Fibroblast of lung (primary cell): ENCODE measurements around the gene LPIN1. TPM values are rescaled to one million over a fixed set of nuclear protein-coding genes. Genes with fewer than 3 reads are reported as not detected.
"Not testable (repeated sequence)": the region's sequence is repeated elsewhere in the genome, so short reads cannot be mapped to it uniquely, and the experiment has no call there.

Source experiments
- DNase-seq, 2 donors: peaks; one replicate each; pipeline versions ENCODE4 v3.0.0 to v3.0.0-alpha.2; 2010; ENCODE audit warnings: low read depth in 2 of 2
- H2AFZ ChIP-seq: 2 replicates; pipeline ENCODE4 v1.5.1; 2012; ENCODE audit warnings: low read length, control low read depth, inconsistent platforms
- H3K27ac ChIP-seq: 2 replicates; pipeline ENCODE4 v1.5.1; 2011; ENCODE audit warnings: low read length, control low read depth; ENCODE audit not compliant: insufficient read depth
- H3K27me3 ChIP-seq: 2 replicates; pipeline ENCODE4 v1.5.1; 2011; ENCODE audit warnings: mild to moderate bottlenecking, low read length; ENCODE audit not compliant: control insufficient read depth, insufficient read depth
- H3K36me3 ChIP-seq: 2 replicates; pipeline ENCODE4 v1.5.1; 2011; ENCODE audit warnings: low read length; ENCODE audit not compliant: control insufficient read depth, insufficient read depth
- H3K4me1 ChIP-seq: 2 replicates; pipeline ENCODE4 v1.5.1; 2011; ENCODE audit warnings: low read length; ENCODE audit not compliant: control insufficient read depth, insufficient read depth; ENCODE audit errors: extremely low read depth
- H3K4me2 ChIP-seq: 2 replicates; pipeline ENCODE4 v1.5.1; 2011; ENCODE audit warnings: low read length, control low read depth; ENCODE audit not compliant: insufficient read depth; ENCODE audit errors: extremely low read depth
- H3K4me3 ChIP-seq, 4 experiments: fragments of 200-600 bp in 1 of 4; sonication (generic) in 1 of 4; replicated peaks in 1 of 4; 2 replicates each; pipeline ENCODE4 v1.5.1; 2011 to 2016; ENCODE audit warnings: low read length in 4 of 4, low read depth in 3 of 4, mild to moderate bottlenecking in 3 of 4, control low read depth in 2 of 4, inconsistent platforms in 1 of 4, mixed read lengths in 1 of 4; ENCODE audit not compliant: insufficient read depth in 1 of 4; ENCODE audit errors: control extremely low read depth in 1 of 4
- H3K79me2 ChIP-seq: 2 replicates; pipeline ENCODE4 v1.5.1; 2012; ENCODE audit warnings: mild to moderate bottlenecking, low read length, inconsistent platforms; ENCODE audit not compliant: control insufficient read depth, insufficient read depth
- H3K9ac ChIP-seq: 2 replicates; pipeline ENCODE4 v1.5.1; 2011; ENCODE audit warnings: mild to moderate bottlenecking, low read length, control low read depth; ENCODE audit not compliant: insufficient read depth
- H3K9me3 ChIP-seq: 2 replicates; pipeline ENCODE4 v1.5.1; 2012; ENCODE audit warnings: low read depth, low read length; ENCODE audit not compliant: control insufficient read depth, insufficient read depth
- H4K20me1 ChIP-seq: 2 replicates; pipeline ENCODE4 v1.5.1; 2011; ENCODE audit warnings: low read length; ENCODE audit not compliant: control insufficient read depth, insufficient read depth; ENCODE audit errors: extremely low read depth
- CTCF ChIP-seq, 2 donors: IDR thresholded peaks in 1 of 2; conservative IDR thresholded peaks in 1 of 2; 1 replicate in 1 of 2; 2 replicates in 1 of 2; pipeline ENCODE4 v1.5.1; 2011 to 2012; ENCODE audit warnings: low read length in 2 of 2, control low read depth in 1 of 2, inconsistent platforms in 1 of 2, low read depth in 1 of 2, mild to moderate bottlenecking in 1 of 2
- EZH2 ChIP-seq: IDR thresholded peaks from 2 replicates; pipeline ENCODE4 v1.5.1; 2012; ENCODE audit warnings: low read length, control low read depth, mild to moderate bottlenecking; ENCODE audit errors: missing control alignments
- polyA plus RNA-seq, 2 donors: library from polyadenylated mRNA; depleted of rRNA in 1 of 2; stranded (reverse) in 1 of 2; unstranded in 1 of 2; fragments of >200 nt; gene quantifications; 2 replicates each; pipeline ENCODE4 v1.2.1, GENCODE V29; 2011 to 2012; ENCODE audit warnings: missing spikeins in 1 of 2
- total RNA-seq: library from RNA; depleted of rRNA; stranded (reverse); fragments of >200 nt; gene quantifications from 2 replicates; pipeline ENCODE4 v1.2.1, GENCODE V29; 2014

Gene LPIN1
- total and polyA plus RNA-seq, 2 donors (not counting 1 experiment from before 2014, with no cell fraction given) = 87.8 to 205 TPM

- no peak overlapping the region for H3K4me3 ChIP-seq
- DNase-seq = peak in 1 of 2 donors; percentile 56
- H3K4me1 ChIP-seq = no peaks in the 10 kb centered on the region
Observed at GRCh38 chr2:11726384-11726783, 20.0 kb upstream of the LPIN1 start.

GRCh38 chr2:11729362-11730212 lies 16.8 kb upstream of the LPIN1 start:
- Histone ChIP-seq H3K9me3 (no peaks in the 10 kb centered on the region), H3K36me3 (no peaks in the 10 kb centered on the region), H3K4me1 (no peaks in the 10 kb centered on the region), H4K20me1 (no peaks in the 10 kb centered on the region), H3K9ac (no peak overlapping the region), H3K27me3 (peaks cover 6% of the 10 kb centered on the region), H3K27ac (no peak overlapping the region), H3K79me2 (no peaks in the 10 kb centered on the region), H2AFZ (no peak overlapping the region), H3K4me3 (no peak overlapping the region), H3K4me2 (no peak overlapping the region)
- DNase-seq = no peak
- TF ChIP-seq CTCF (conservative IDR thresholded peaks at IDR 0.05 in 1 of 2, IDR thresholded peaks at IDR 0.05 in 1 of 2; ENCODE audit: low read depth in 1 of 2, low read length in 2 of 2) (no peak), EZH2 (no peak)

More at GRCh38 chr2:11726384-11726783, 20.0 kb upstream of the LPIN1 start:
- Histone ChIP-seq H4K20me1 (no peaks in the 10 kb centered on the region), H3K79me2 (no peaks in the 10 kb centered on the region), H3K9me3 (no peaks in the 10 kb centered on the region), H3K27ac (no peak overlapping the region), H3K9ac (no peak overlapping the region), H2AFZ (no peak overlapping the region), H3K36me3 (no peaks in the 10 kb centered on the region), H3K4me2 (no peak overlapping the region), H3K27me3 (peaks cover 22% of the 10 kb centered on the region)
- TF ChIP-seq CTCF (conservative IDR thresholded peaks at IDR 0.05 in 1 of 2, IDR thresholded peaks at IDR 0.05 in 1 of 2; ENCODE audit: low read depth in 1 of 2, low read length in 2 of 2) (no peak), EZH2 (no peak)

GRCh38 chr2:11731214-11731984 lies 15.0 kb upstream of the LPIN1 start:
- not testable (repeated sequence) for H4K20me1 ChIP-seq, H3K79me2 ChIP-seq, H3K4me1 ChIP-seq, H2AFZ ChIP-seq, H3K27ac ChIP-seq, H3K4me3 ChIP-seq, H3K9me3 ChIP-seq, H3K36me3 ChIP-seq, H3K9ac ChIP-seq, H3K4me2 ChIP-seq, H3K27me3 ChIP-seq
- peak in 1 of 2 donors; percentile 73 for DNase-seq
